ENCODE measurements around the gene COPZ2.

DNA sequence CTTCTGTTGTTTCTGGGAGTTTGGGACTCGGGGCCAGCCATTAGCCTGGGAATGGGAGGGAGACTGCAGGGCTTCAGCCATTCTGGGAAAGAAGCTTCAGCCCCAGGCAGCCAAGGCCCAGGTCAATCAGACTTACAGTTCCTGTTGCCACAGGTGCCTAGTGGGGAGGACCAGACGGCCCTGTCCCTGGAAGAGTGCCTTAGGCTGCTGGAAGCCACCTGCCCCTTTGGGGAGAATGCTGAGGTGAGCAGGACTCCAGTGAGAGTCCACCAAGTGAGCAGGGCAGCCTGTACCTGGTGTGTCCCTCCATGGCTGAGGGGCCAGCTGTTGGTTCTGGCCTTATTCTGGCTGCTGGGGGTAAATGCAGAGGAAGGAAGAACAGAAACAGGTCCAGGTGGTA is 19.3 kb upstream of the COPZ2 start:
- TF ChIP-seq POLR2AphosphoS5 (IDR thresholded peaks at IDR 0.05; ENCODE audit: low read depth, low read length) (no peak), NRF1 (IDR thresholded peaks at IDR 0.05; ENCODE audit: low read depth, low read length) (no peak)
- TF ChIP-seq, protein P1, sequence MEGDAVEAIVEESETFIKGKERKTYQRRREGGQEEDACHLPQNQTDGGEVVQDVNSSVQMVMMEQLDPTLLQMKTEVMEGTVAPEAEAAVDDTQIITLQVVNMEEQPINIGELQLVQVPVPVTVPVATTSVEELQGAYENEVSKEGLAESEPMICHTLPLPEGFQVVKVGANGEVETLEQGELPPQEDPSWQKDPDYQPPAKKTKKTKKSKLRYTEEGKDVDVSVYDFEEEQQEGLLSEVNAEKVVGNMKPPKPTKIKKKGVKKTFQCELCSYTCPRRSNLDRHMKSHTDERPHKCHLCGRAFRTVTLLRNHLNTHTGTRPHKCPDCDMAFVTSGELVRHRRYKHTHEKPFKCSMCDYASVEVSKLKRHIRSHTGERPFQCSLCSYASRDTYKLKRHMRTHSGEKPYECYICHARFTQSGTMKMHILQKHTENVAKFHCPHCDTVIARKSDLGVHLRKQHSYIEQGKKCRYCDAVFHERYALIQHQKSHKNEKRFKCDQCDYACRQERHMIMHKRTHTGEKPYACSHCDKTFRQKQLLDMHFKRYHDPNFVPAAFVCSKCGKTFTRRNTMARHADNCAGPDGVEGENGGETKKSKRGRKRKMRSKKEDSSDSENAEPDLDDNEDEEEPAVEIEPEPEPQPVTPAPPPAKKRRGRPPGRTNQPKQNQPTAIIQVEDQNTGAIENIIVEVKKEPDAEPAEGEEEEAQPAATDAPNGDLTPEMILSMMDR (IDR thresholded peaks at IDR 0.05), result no peak

All from SK-N-SH (cell line).